IPS-18a (cell line): ENCODE results near the gene MYO3B.

Source experiments
- H3K27ac ChIP-seq: one replicate; pipeline ENCODE4 v1.5.1; 2013; ENCODE audit warnings: low read length
- H3K27me3 ChIP-seq: one replicate; pipeline ENCODE4 v1.6.1; 2013; ENCODE audit warnings: mild to moderate bottlenecking, low read length; ENCODE audit not compliant: control insufficient read depth, insufficient read depth
- H3K36me3 ChIP-seq: one replicate; pipeline ENCODE4 v1.6.1; 2013; ENCODE audit warnings: low read depth, low read length; ENCODE audit not compliant: control insufficient read depth
- H3K4me1 ChIP-seq: one replicate; pipeline ENCODE4 v1.6.1; 2013; ENCODE audit warnings: low read depth, low read length; ENCODE audit not compliant: control insufficient read depth
- H3K4me3 ChIP-seq: one replicate; pipeline ENCODE4 v1.5.1; 2013; ENCODE audit warnings: low read length
- H3K9ac ChIP-seq: one replicate; pipeline ENCODE4 v1.6.1; 2013; ENCODE audit warnings: mild to moderate bottlenecking, low read length, moderate library complexity
- H3K9me3 ChIP-seq: one replicate; pipeline ENCODE4 v1.6.1; 2013; ENCODE audit warnings: low read depth, low read length; ENCODE audit not compliant: control insufficient read depth

MYO3B gene

DNA sequence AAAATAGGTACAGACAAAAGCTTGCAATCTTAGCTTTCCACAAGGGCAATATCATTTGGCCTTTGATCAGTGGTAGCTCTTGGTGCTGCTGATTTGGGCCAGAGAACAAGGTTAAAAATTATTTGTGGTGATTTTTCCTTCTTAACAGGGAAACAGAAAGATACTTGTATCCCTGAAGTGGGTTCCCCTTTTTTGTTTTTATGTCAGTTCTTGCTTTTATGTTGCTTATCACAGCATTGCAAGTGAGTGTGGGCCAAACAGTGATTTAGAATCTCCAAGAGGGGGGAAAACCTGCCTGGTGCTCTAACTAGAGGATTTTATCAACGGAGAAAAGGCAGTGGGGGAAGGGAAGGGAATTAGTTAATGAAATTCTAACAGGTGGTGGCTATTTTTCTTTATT, 339.6 kb downstream of the MYO3B start:
- H3K4me3 ChIP-seq: no peak overlapping the region

DNA sequence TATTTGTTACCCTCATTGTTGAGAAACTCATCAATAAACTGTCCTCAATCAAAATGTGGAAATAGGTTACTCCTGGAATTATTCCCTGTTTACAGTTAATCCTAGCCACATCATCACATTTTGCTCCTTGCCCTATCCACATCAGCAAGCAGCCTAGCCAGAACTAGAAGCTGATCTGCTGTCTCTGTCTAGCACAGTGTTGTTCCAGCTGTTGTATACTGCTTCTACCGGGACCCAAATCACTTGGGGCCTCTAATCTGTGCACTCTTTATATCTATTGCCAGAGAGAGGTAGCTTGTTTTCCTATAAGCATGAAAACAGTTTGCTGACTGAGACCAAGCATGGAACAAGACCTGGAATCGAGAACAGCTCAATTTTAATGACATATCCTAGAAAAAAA, 341.0 kb downstream of the MYO3B start:
- no peak overlapping the region for H3K27ac ChIP-seq
- no peaks in the 10 kb centered on the region for H3K27me3 ChIP-seq
- no peaks in the 10 kb centered on the region for H3K9me3 ChIP-seq
- H3K4me1 ChIP-seq: no peaks in the 10 kb centered on the region
- no peaks in the 10 kb centered on the region for H3K36me3 ChIP-seq
- H3K9ac ChIP-seq: no peak overlapping the region
- no peak overlapping the region for H3K4me3 ChIP-seq

More for the DNA sequence above, 339.6 kb downstream of the MYO3B start:
- Histone ChIP-seq H3K4me1 (no peaks in the 10 kb centered on the region), H3K9me3 (no peaks in the 10 kb centered on the region), H3K36me3 (no peaks in the 10 kb centered on the region), H3K27me3 (no peaks in the 10 kb centered on the region), H3K27ac (no peak overlapping the region), H3K9ac (no peak overlapping the region)

DNA sequence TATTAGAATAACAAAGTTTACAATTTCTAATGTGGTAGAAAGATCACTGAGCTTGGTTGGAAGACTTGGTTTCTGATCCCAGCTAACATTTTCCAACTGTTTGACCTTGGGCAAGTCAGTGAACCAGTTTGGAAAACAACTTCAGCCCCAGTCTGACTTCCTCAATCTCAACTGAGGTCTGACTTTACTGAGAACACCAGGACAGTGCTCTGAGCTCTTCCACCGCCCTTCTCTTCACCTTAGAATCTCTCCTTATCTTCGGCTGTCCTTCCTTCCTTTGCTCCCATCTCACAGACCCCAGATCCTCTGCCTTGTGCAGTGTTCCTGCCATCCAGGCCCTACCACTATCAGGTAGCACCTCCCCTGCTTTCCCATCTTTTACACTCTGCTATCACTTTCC, 343.4 kb downstream of the MYO3B start:
- Histone ChIP-seq H3K9me3 (no peaks in the 10 kb centered on the region), H3K36me3 (no peaks in the 10 kb centered on the region), H3K4me1 (peaks cover 3% of the 10 kb centered on the region), H3K27ac (no peak overlapping the region), H3K27me3 (no peaks in the 10 kb centered on the region), H3K4me3 (no peak overlapping the region), H3K9ac (no peak overlapping the region)

DNA sequence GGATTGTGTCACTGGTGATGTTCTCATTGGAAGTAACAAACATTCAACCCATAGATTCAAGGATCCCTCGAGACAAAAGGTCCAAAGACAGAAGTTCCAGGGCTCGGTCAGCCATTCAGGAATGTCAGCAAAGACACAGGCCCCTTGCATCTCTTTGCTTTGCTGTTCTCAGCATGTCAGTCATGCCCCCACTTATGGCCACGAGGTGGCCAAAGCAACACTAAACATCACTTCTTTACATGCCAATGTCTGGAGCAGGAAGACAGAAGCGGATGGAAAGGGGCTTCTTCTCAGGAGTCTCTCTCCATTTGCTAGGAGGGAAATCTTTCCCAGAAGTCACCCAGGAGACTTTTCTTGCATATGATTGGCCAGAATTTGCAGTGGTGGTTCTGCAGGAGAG, 345.6 kb downstream of the MYO3B start:
- Histone ChIP-seq H3K4me3 (no peak overlapping the region), H3K9ac (no peak overlapping the region), H3K4me1 (peaks cover 3% of the 10 kb centered on the region), H3K27ac (no peak overlapping the region), H3K36me3 (no peaks in the 10 kb centered on the region), H3K9me3 (no peaks in the 10 kb centered on the region), H3K27me3 (no peaks in the 10 kb centered on the region)

DNA sequence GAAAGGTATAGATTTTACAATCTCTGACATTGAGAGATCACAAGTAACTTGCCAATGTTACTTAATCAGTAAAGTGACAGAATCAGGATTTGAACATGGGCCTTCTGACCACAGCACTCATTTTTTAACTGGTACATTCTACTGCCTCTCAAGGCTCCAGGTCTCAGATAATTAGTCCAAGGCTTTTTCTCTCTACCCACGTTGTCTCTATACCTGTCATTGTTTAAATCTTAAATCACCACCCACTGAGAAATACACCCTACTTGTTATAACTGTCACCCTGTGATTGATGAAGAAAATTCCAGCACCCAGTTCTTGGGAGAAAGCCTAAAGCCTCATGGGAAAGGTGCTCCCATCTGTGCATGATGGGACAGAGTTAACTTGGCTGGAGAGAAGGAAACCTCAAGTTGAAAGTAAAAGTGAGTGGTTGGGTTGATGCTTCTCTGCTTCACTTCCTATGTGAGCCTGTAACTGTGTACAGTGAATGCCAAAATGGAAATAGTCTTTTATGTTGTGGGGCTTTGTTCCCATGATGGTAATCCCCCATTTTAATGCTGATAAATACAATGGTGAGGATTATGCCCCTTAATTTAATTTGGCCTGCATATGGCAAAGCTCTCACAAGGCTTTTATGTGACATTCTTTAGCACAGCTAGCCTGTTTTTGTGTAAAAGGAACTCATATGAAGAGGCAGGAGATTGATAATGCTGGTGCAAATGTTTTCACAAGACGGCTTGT, 347.1 kb downstream of the MYO3B start:
- H3K27ac ChIP-seq: no peak overlapping the region
- no peaks in the 10 kb centered on the region for H3K27me3 ChIP-seq
- no peak overlapping the region for H3K4me3 ChIP-seq
- H3K9me3 ChIP-seq: no peaks in the 10 kb centered on the region
- no peak overlapping the region for H3K9ac ChIP-seq
- H3K4me1 ChIP-seq: peaks cover 6% of the 10 kb centered on the region
- no peaks in the 10 kb centered on the region for H3K36me3 ChIP-seq

DNA sequence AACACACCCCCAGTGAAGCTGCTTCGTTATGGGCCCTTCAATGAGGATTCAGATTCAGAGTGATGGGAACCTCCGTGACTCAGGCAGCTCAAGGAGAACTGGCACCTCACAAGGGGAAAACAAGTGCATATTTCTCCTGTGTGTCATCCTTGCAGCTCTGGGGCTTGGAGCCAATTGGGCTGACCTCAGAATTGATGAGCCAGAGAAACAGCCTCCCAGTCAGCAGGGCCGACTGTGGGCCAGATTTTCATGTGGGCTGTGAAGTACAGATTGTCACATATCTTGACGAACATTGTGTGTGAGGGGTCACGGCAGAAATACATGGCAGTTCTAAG, 347.6 kb downstream of the MYO3B start:
- Histone ChIP-seq H3K36me3 (no peaks in the 10 kb centered on the region), H3K27ac (no peak overlapping the region), H3K4me1 (peaks cover 11% of the 10 kb centered on the region), H3K4me3 (no peak overlapping the region), H3K9me3 (no peaks in the 10 kb centered on the region), H3K27me3 (no peaks in the 10 kb centered on the region), H3K9ac (no peak overlapping the region)

DNA sequence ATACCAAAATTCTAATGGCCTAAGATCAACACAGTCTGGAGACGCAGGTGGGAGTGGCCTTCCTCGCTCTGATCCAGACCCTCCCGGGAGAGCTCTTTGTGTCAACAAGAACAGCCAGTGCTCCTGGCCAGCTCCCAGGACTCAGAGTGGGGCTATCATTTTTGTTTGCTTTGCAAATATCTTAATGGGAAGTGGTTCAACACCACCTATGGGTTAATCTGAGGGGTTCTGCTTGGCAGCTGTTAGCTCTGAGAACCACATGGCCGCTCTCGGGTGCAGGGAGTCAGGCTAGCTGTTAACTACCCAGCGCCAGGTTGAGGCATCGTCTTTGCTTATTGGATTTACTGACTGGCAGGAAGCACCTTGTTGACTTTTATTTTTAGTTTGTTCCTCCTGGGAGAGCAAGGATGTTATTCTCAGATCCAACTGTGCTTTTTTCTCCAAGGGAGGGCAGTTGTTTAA, 352.4 kb downstream of the MYO3B start:
- no peaks in the 10 kb centered on the region for H3K36me3 ChIP-seq

DNA sequence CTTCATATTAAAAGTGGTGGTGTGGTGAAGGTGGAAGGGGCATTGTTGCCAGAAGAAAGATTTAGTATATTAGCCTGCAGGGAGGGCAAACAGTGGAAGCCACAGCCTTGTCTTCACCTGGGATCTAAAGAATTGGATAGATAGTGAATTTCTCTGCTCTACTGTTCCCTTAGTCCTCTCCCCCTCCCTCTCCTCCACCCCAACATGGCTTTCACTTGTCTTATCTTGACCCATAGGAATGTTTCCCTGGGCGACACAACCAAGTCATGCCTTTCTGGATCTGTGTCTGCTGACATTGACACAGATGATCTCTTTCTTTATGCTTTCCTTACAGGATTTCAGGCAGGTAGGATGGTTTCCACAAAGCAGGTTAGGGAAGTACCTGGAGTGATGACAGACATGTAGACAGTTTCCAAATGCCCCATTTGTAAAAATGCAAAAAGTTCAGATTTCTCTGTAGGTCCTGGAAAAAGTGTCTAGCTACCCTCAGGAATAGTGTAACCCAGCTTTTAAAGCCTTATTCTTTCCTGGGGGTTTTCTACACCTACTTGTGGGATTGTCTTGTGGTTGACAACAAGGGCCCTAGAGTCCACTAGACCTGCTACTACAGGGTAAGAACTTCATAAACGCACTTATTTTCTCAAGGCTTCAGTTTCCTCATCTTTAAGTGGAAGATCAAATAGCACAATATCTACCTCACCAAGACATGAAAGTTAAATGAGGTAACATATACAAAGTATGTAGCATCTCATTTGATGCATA, 353.0 kb downstream of the MYO3B start:
- Histone ChIP-seq H3K9ac (no peak overlapping the region), H3K4me3 (no peak overlapping the region), H3K9me3 (no peaks in the 10 kb centered on the region), H3K4me1 (peaks cover 12% of the 10 kb centered on the region), H3K27me3 (no peaks in the 10 kb centered on the region), H3K27ac (no peak overlapping the region), H3K36me3 (no peaks in the 10 kb centered on the region)

More for the DNA sequence above, 352.4 kb downstream of the MYO3B start:
- peaks cover 14% of the 10 kb centered on the region for H3K4me1 ChIP-seq
- no peak overlapping the region for H3K27ac ChIP-seq
- no peak overlapping the region for H3K9ac ChIP-seq
- no peak overlapping the region for H3K4me3 ChIP-seq
- no peaks in the 10 kb centered on the region for H3K9me3 ChIP-seq
- no peaks in the 10 kb centered on the region for H3K27me3 ChIP-seq

DNA sequence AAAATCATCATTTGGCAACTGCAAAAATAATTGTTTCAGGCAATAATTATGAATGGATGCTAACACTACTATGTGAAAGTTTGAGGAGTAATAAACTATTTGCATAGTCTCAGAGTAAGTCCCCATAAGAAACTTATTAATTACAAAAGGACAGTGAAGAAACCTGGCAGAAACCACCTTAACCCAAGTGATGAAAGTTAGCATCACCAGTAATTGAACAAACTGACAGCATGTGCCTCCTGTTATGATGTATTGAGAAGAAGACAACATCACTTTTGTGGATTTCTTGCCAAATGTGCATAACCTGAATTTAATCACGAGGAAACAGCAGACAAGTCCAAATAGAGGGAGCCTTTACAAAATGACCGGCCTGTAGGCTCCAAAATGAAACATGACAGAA, 353.9 kb downstream of the MYO3B start:
- Histone ChIP-seq H3K36me3 (no peaks in the 10 kb centered on the region), H3K4me1 (peaks cover 12% of the 10 kb centered on the region), H3K9me3 (no peaks in the 10 kb centered on the region), H3K27ac (no peak overlapping the region), H3K4me3 (no peak overlapping the region), H3K9ac (no peak overlapping the region), H3K27me3 (no peaks in the 10 kb centered on the region)

DNA sequence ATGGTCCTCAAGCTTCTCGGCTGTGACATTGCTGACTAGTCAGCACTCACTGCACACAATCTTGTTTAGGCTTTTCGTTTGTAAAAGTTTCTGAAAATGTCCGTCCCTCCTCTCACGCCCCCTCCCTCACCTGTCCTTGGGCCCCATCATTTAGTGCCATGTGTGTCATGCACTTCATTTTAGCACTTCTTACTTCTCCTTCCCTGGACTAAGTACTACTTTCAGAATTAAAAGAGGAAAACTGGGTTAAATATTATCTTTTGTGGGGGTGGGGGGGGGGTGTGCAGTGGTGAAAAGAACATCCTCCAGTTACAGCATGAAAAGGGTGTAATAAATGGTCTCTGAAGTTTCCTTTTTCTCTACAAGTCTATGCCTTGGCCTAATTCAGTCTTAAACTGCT, 355.2 kb downstream of the MYO3B start:
- Histone ChIP-seq H3K36me3 (no peaks in the 10 kb centered on the region), H3K9me3 (no peaks in the 10 kb centered on the region), H3K9ac (no peak overlapping the region), H3K4me3 (no peak overlapping the region), H3K27ac (no peak overlapping the region), H3K27me3 (no peaks in the 10 kb centered on the region), H3K4me1 (peaks cover 12% of the 10 kb centered on the region)

DNA sequence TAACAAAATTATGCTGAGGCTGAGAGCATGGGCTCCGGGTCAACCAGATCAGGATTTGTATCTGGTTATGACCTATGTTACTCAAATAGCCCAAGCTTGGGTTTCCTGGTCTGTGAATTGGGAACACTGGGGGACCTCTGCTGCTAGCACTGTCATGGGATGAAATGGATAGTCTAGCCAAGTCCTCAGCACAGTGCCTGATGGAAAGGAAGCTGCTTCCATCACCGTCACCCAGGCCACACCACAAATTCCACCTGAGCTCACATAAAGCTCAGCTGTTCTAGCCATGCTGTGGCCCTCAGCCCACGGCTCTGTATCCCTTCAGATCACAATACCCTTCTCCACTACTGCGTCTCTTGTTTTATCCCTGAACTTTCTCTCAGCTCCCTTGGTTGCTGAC, 357.6 kb downstream of the MYO3B start:
- H3K4me3 ChIP-seq: no peak overlapping the region
- H3K27me3 ChIP-seq: no peaks in the 10 kb centered on the region
- H3K9me3 ChIP-seq: no peaks in the 10 kb centered on the region
- H3K36me3 ChIP-seq: no peaks in the 10 kb centered on the region
- H3K4me1 ChIP-seq: peaks cover 4% of the 10 kb centered on the region
- no peak overlapping the region for H3K27ac ChIP-seq
- no peak overlapping the region for H3K9ac ChIP-seq

DNA sequence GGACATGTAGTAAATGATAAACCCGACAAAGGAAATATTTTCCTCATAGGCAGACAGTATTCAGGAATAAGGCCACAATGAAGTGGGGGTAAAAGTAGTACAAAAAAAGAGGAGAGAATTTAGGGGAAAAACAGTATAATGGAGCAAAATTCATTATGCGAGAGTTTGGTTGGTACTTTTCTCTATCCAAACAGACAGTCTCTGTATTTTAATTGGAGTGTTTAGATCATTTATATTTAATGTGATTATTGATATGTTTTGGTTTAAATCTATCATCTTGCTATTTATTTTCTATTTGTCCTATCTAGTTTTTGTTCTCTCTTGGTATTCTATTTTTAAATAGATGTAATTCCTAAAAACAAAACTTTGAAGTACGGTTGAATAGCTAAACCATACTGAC, 366.9 kb downstream of the MYO3B start:
- Histone ChIP-seq H3K9ac (no peak overlapping the region), H3K9me3 (peaks cover 5% of the 10 kb centered on the region), H3K4me1 (peaks cover 8% of the 10 kb centered on the region), H3K36me3 (no peaks in the 10 kb centered on the region), H3K4me3 (no peak overlapping the region), H3K27ac (no peak overlapping the region), H3K27me3 (no peaks in the 10 kb centered on the region)
